HG03354 (cell line): ENCODE data around the gene ANKRD22.

Experiments used
- ATAC-seq: cut with Tn5 transposase; IDR thresholded peaks from one replicate; pipeline ENCODE4 v1.9.1; 2021; ENCODE audit warnings: mild to moderate bottlenecking; ENCODE audit not compliant: unreplicated experiment, poor library complexity, severe bottlenecking

ANKRD22 gene

GRCh38 chr10:88804083-88804812 is 47.4 kb downstream of the ANKRD22 start:
- no peak for ATAC-seq

GRCh38 chr10:88803641-88804040 is 48.0 kb downstream of the ANKRD22 start:
- no peak for ATAC-seq

GRCh38 chr10:88802523-88803285 is 48.9 kb downstream of the ANKRD22 start, which contains the start of gene LIPM:
Gene LIPM (plus strand): TSS chr10:88802730. CDS start chr10:88802897, 167 bp downstream.
- no peak for ATAC-seq

GRCh38 chr10:88800152-88801125 is 51.2 kb downstream of the ANKRD22 start:
- no peak for ATAC-seq

- ATAC-seq = no peak
Measured at GRCh38 chr10:88794731-88795130, 56.9 kb downstream of the ANKRD22 start.

GRCh38 chr10:88793712-88794299 is 57.8 kb downstream of the ANKRD22 start:
- no peak for ATAC-seq

- no peak for ATAC-seq
Measured at GRCh38 chr10:88792661-88793060, 59.0 kb downstream of the ANKRD22 start.

GRCh38 chr10:88791924-88792323 is 59.7 kb downstream of the ANKRD22 start:
- ATAC-seq = no peak

- no peak for ATAC-seq
Measured at GRCh38 chr10:88788924-88789323, 62.7 kb downstream of the ANKRD22 start.

GRCh38 chr10:88787463-88787862 is 64.2 kb downstream of the ANKRD22 start:
- ATAC-seq = no peak

- no peak for ATAC-seq
Measured at GRCh38 chr10:88786032-88786770, 65.4 kb downstream of the ANKRD22 start.

GRCh38 chr10:88783724-88784123 is 67.9 kb downstream of the ANKRD22 start:
- ATAC-seq = no peak

- ATAC-seq = no peak
Measured at GRCh38 chr10:88782222-88782621, 69.4 kb downstream of the ANKRD22 start.

- no peak for ATAC-seq
Measured at GRCh38 chr10:88781206-88781605, 70.4 kb downstream of the ANKRD22 start.
